HCT116 (cell line): Measurements from ENCODE around the gene NACC1. TPM values are rescaled to one million over a fixed set of nuclear protein-coding genes. Genes with fewer than 3 reads are reported as not detected.

Experiments
- ATAC-seq: fragments of 200-7000 bp; cut with Tn5 transposase; 2 replicates; pipeline ENCODE4 v1.9.1; 2020; ENCODE audit warnings: mild to moderate bottlenecking, moderate library complexity
- BruUV-seq: library from RNA; stranded (reverse); fragments of 400-500 nt; replicated peaks from 2 replicates; lab custom pipeline; 2021; lab: Mats Ljungman, UMichigan
- CTCF ChIA-PET: fragments of 300-600 bp; sonication (Branson Sonifier 250); formaldehyde crosslinking; loops from one replicate; lab custom pipeline; 2021; ENCODE audit warnings: antibody characterized with exemption; lab: Charles Lee
- POLR2A ChIA-PET: fragments of 300-600, 350-600 bp; sonication (Branson Sonifier 250); formaldehyde crosslinking; loops from one replicate; lab custom pipeline; 2021; ENCODE audit warnings: antibody characterized with exemption; lab: Charles Lee
- RAD21 ChIA-PET, 2 experiments: fragments of 300-600 bp; sonication (Branson Sonifier 250); formaldehyde crosslinking; loops; one replicate each; lab custom pipeline; 2023; ENCODE audit warnings: low total read pairs in 2 of 2; ENCODE audit not compliant: uncharacterized antibody in 2 of 2, unreplicated experiment in 2 of 2, low non-redundant PET in 1 of 2; lab: Charles Lee
- DNase-seq: peaks from one replicate; pipeline ENCODE4 v3.0.0-alpha.2; 2010; ENCODE audit warnings: low read depth, low spot score
- H2AFZ ChIP-seq: fragments of 200-600 bp; shearing (Covaris generic), sonication (generic); 2 replicates; pipeline ENCODE4 v1.6.1; 2017; ENCODE audit warnings: low read depth, mixed run types, mixed read lengths, antibody characterized with exemption, low read length; ENCODE audit not compliant: poor library complexity, severe bottlenecking
- H3K27ac ChIP-seq: 2 replicates; pipeline ENCODE4 v1.5.1; 2012; ENCODE audit warnings: low read depth, low read length
- H3K27me3 ChIP-seq: fragments of 200-600 bp; sonication (generic); 2 replicates; pipeline ENCODE4 v1.6.1; 2016; ENCODE audit warnings: mixed run types, low read length, mixed read lengths; ENCODE audit not compliant: insufficient read depth
- H3K36me3 ChIP-seq, 2 experiments: fragments of 200-500 bp in 1 of 2; fragments of 200-600 bp in 1 of 2; sonication (Bioruptor generic) in 1 of 2; sonication (generic) in 1 of 2; 2 replicates each; pipeline versions ENCODE4 v1.5.1 to v1.6.1; 2014 to 2016; ENCODE audit warnings: low read length in 2 of 2, inconsistent platforms in 1 of 2, mixed read lengths in 1 of 2, mixed run types in 1 of 2; ENCODE audit not compliant: insufficient read depth in 2 of 2, control insufficient read depth in 1 of 2
- H3K4me1 ChIP-seq, 2 experiments: fragments of 200-600 bp in 1 of 2; sonication (generic) in 1 of 2; 2 replicates each; pipeline versions ENCODE4 v1.5.1 to v1.6.1; 2012 to 2017; ENCODE audit warnings: low read length in 2 of 2, inconsistent platforms in 1 of 2, mild to moderate bottlenecking in 1 of 2, mixed read lengths in 1 of 2, mixed run types in 1 of 2, moderate library complexity in 1 of 2; ENCODE audit not compliant: insufficient read depth in 2 of 2, control insufficient read depth in 1 of 2
- H3K4me2 ChIP-seq: fragments of 200-600 bp; sonication (generic); 2 replicates; pipeline ENCODE4 v1.6.1; 2017; ENCODE audit warnings: mixed run types, low read length, mixed read lengths
- H3K4me3 ChIP-seq, 2 experiments: fragments of 200-600 bp in 1 of 2; sonication (generic) in 1 of 2; replicated peaks in 1 of 2; 2 replicates each; pipeline ENCODE4 v1.5.1; 2011 to 2016; ENCODE audit warnings: low read length in 2 of 2, control low read depth in 1 of 2, low read depth in 1 of 2, mild to moderate bottlenecking in 1 of 2, mixed read lengths in 1 of 2, mixed run types in 1 of 2
- H3K79me2 ChIP-seq: fragments of 200-600 bp; sonication (generic); 2 replicates; pipeline ENCODE4 v1.6.1; 2017; ENCODE audit warnings: mild to moderate bottlenecking, mixed run types, low read length, moderate library complexity, mixed read lengths; ENCODE audit not compliant: insufficient read depth
- H3K9ac ChIP-seq: fragments of 200-600 bp; sonication (generic); 2 replicates; pipeline ENCODE4 v1.6.1; 2016; ENCODE audit warnings: low read length, mixed read lengths
- H3K9me2 ChIP-seq: fragments of 200-600 bp; sonication (generic), shearing (Covaris generic); 2 replicates; pipeline ENCODE4 v1.6.1; 2017; ENCODE audit warnings: mixed run types, mild to moderate bottlenecking, moderate library complexity; ENCODE audit not compliant: insufficient read depth
- H3K9me3 ChIP-seq, 2 experiments: fragments of 200-500 bp in 1 of 2; fragments of 200-600 bp in 1 of 2; sonication (Bioruptor generic) in 1 of 2; sonication (generic) in 1 of 2; 2 replicates each; pipeline ENCODE4 v1.6.1; 2014 to 2017; ENCODE audit warnings: low read length in 2 of 2, mixed read lengths in 2 of 2, inconsistent platforms in 1 of 2, low read depth in 1 of 2, mild to moderate bottlenecking in 1 of 2, mixed run types in 1 of 2, moderate library complexity in 1 of 2; ENCODE audit not compliant: control insufficient read depth in 1 of 2, insufficient read depth in 1 of 2
- H4K20me1 ChIP-seq: fragments of 200-600 bp; sonication (generic), shearing (Covaris generic); 2 replicates; pipeline ENCODE4 v1.6.1; 2017; ENCODE audit warnings: mixed run types, mild to moderate bottlenecking, moderate library complexity; ENCODE audit not compliant: insufficient read depth
- CBX3 ChIP-seq: IDR thresholded peaks from 2 replicates; pipeline ENCODE4 v1.6.1; 2012; ENCODE audit warnings: low read depth
- CEBPB ChIP-seq: IDR thresholded peaks from 2 replicates; pipeline ENCODE4 v1.6.1; 2012; ENCODE audit warnings: low read depth
- EGR1 ChIP-seq: IDR thresholded peaks from 2 replicates; pipeline ENCODE4 v1.6.1; 2012; ENCODE audit warnings: low read depth
- EZH2 ChIP-seq: fragments of 200-600 bp; sonication (generic); IDR thresholded peaks from 2 replicates; pipeline ENCODE4 v1.6.1; 2017; ENCODE audit warnings: antibody characterized with exemption, mixed run types
- FOSL1 ChIP-seq: IDR thresholded peaks from 2 replicates; pipeline ENCODE4 v1.6.1; 2012; ENCODE audit warnings: low read depth
- JUND ChIP-seq: IDR thresholded peaks from 2 replicates; pipeline ENCODE4 v1.6.1; 2012
- POLR2AphosphoS5 ChIP-seq: IDR thresholded peaks from 2 replicates; pipeline ENCODE4 v1.6.1; 2011; ENCODE audit warnings: mild to moderate bottlenecking, low read depth, low read length, moderate library complexity
- RAD21 ChIP-seq: IDR thresholded peaks from 2 replicates; pipeline ENCODE4 v1.6.1; 2012; ENCODE audit warnings: low read depth, mild to moderate bottlenecking
- SIN3A ChIP-seq: IDR thresholded peaks from 2 replicates; pipeline ENCODE4 v1.6.1; 2012; ENCODE audit warnings: low read depth
- SP1 ChIP-seq: IDR thresholded peaks from 2 replicates; pipeline ENCODE4 v1.6.1; 2012; ENCODE audit warnings: low read depth
- TCF7L2 ChIP-seq: IDR thresholded peaks from 2 replicates; pipeline ENCODE4 v1.7.0; 2011; ENCODE audit warnings: borderline replicate concordance, inconsistent platforms; ENCODE audit not compliant: insufficient read depth, insufficient read length; ENCODE audit errors: extremely low read depth
- YY1 ChIP-seq: IDR thresholded peaks from 2 replicates; pipeline ENCODE4 v1.6.1; 2011; ENCODE audit warnings: low read length, low read depth, moderate library complexity, mild to moderate bottlenecking; ENCODE audit not compliant: insufficient replicate concordance; ENCODE audit errors: extremely low read depth
- ZFX ChIP-seq: fragments of 450-650 bp; IDR thresholded peaks from 2 replicates; pipeline ENCODE4 v1.6.1; 2017
- ZNF274 ChIP-seq: fragments of 200-500 bp; sonication (Bioruptor generic); IDR thresholded peaks from 2 replicates; pipeline ENCODE4 v1.6.1; 2014; ENCODE audit warnings: mild to moderate bottlenecking, low read depth, low read length, inconsistent platforms
- intact Hi-C: fragments of 100-400 bp; cut with micrococcal nuclease; formaldehyde crosslinking; loops from 2 replicates; pipeline ENCODE4 v1.10.0; 2022
- total RNA-seq: library from RNA; stranded (reverse); gene quantifications from one replicate; pipeline ENCODE4 v1.2.1, GENCODE V29; 2021; ENCODE audit not compliant: unreplicated experiment
- TF ChIP-seq, protein P1 (sequence below): IDR thresholded peaks from 2 replicates; pipeline ENCODE4 v1.6.1; 2012
- TF ChIP-seq, protein P2 (sequence below): IDR thresholded peaks from 2 replicates; pipeline ENCODE4 v1.6.1; 2012
- TF ChIP-seq, protein P3 (sequence below): IDR thresholded peaks from 2 replicates; pipeline ENCODE4 v1.6.1; 2012; ENCODE audit warnings: low read depth

NACC1 gene
- total RNA-seq, 1 experiment from 2014 or later = 181 TPM

DNA sequence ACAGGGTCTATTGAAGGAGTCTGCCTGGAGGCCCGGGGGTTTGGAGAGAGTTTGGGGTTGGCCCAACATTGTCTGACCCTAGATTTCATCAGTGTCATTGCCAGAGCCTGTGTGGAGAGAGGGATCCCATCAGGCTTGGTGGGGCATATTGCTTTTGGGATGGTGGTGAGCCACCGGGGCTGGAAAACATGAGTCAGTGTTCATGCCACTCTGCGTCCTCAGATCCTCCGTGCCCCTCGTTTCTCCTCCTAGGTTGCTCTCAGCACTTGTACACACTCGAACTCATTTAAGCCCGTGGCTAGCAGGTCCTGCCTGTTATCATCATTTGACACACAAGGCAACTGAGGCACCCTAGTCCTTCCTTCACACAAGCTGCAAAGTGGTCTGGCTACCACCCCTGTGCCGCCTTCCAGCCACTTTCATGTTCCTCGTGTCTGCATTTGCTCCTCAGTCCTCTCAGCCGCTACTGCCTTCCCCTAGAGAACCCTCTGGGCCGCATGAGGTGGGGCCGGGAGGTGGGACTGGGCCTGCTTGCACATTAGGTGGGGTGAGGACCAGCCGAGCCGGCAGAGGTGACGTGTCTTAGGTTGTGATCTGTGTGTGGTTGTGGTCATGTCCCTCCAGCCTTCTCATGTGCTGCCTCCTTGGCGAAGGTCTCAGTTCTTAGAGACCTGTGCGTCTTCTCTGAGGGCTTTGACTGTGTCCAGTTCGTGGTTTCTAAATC is 3.6 kb downstream of the NACC1 start:
- Histone ChIP-seq H3K27me3 (no peaks in the 10 kb centered on the region), H3K4me2 (no peak overlapping the region), H3K27ac (no peak overlapping the region), H4K20me1 (peaks cover 24% of the 10 kb centered on the region; the same call in 1 of the 2 replicates), H3K4me1 (peaks cover 12 to 36% of the 10 kb centered on the region in 2 experiments; a peak in 3 of 4 replicates), H2AFZ (no peak overlapping the region), H3K79me2 (peaks cover 90% of the 10 kb centered on the region), H3K4me3 (no peak overlapping the region), H3K9ac (no peak overlapping the region), H3K9me3 (no peaks in the 10 kb centered on the region), H3K9me2 (no peaks in the 10 kb centered on the region), H3K36me3 (peaks cover 9 to 30% of the 10 kb centered on the region in 2 experiments; a peak in 3 of 4 replicates)
- ChIA-PET POLR2A (no interaction called here), RAD21 (no interaction called here), CTCF (no interaction called here)
- BruUV-seq = no TSS peak
- DNase-seq (no peak), ATAC-seq (no peak)
- intact Hi-C loops = no loop called here
- TF ChIP-seq EGR1 (no peak), YY1 (no peak), FOSL1 (no peak)
- TF ChIP-seq, protein P1, sequence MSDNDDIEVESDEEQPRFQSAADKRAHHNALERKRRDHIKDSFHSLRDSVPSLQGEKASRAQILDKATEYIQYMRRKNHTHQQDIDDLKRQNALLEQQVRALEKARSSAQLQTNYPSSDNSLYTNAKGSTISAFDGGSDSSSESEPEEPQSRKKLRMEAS = no peak

DNA sequence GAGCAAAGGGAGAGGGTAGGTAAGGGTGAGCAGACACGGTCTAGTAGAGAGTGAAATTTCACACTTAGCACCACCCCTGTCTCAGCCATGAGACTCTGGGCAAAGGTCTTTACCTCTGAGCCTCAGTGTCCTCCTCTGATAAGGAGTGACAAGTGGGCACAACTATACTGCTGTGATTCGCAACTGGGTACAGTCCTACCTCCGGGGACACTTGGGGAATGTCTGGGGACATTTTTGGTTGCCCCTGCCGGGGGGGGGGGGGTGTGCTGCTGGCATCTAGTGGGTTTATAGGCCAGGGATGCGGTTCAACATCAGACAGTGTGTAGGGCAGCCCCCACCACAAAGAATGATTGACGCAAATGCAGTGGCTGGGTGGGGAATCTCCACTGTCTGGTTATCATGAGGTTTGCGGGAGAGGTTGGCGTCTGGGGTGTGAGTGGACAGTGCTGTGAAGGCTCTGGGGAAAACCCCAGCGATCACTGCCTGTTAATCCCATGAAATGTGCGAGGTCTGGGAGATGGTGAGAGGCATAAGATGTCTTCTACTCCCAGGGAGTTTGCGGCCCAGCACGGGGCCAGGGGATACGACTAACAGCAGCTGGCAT is 4.3 kb downstream of the NACC1 start:
- no peak overlapping the region for H3K4me3 ChIP-seq
- no peaks in the 10 kb centered on the region for H3K9me3 ChIP-seq
- BruUV-seq = no TSS peak
- no peak overlapping the region for H3K27ac ChIP-seq
- DNase-seq (no peak), ATAC-seq (no peak)
- intact Hi-C loops = no loop called here
- H3K9ac ChIP-seq = no peak overlapping the region
- RAD21 ChIA-PET = no interaction called here
- POLR2A ChIA-PET = no interaction called here
- H2AFZ ChIP-seq = no peak overlapping the region
- CTCF ChIA-PET = no interaction called here
- H3K9me2 ChIP-seq = no peaks in the 10 kb centered on the region
- TF ChIP-seq SP1 (no peak), EGR1 (no peak), ZNF274 (no peak), RAD21 (no peak), CEBPB (no peak), POLR2AphosphoS5 (no peak), FOSL1 (no peak), TCF7L2 (no peak), CBX3 (no peak), JUND (no peak), EZH2 (no peak), ZFX (no peak), SIN3A (no peak)
- TF ChIP-seq, protein P2, sequence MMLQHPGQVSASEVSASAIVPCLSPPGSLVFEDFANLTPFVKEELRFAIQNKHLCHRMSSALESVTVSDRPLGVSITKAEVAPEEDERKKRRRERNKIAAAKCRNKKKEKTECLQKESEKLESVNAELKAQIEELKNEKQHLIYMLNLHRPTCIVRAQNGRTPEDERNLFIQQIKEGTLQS = no peak
- TF ChIP-seq, protein P3, sequence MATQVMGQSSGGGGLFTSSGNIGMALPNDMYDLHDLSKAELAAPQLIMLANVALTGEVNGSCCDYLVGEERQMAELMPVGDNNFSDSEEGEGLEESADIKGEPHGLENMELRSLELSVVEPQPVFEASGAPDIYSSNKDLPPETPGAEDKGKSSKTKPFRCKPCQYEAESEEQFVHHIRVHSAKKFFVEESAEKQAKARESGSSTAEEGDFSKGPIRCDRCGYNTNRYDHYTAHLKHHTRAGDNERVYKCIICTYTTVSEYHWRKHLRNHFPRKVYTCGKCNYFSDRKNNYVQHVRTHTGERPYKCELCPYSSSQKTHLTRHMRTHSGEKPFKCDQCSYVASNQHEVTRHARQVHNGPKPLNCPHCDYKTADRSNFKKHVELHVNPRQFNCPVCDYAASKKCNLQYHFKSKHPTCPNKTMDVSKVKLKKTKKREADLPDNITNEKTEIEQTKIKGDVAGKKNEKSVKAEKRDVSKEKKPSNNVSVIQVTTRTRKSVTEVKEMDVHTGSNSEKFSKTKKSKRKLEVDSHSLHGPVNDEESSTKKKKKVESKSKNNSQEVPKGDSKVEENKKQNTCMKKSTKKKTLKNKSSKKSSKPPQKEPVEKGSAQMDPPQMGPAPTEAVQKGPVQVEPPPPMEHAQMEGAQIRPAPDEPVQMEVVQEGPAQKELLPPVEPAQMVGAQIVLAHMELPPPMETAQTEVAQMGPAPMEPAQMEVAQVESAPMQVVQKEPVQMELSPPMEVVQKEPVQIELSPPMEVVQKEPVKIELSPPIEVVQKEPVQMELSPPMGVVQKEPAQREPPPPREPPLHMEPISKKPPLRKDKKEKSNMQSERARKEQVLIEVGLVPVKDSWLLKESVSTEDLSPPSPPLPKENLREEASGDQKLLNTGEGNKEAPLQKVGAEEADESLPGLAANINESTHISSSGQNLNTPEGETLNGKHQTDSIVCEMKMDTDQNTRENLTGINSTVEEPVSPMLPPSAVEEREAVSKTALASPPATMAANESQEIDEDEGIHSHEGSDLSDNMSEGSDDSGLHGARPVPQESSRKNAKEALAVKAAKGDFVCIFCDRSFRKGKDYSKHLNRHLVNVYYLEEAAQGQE = no peak
- TF ChIP-seq, all 23 proteins: peak for 0
- Histone ChIP-seq H3K27me3 (no peaks in the 10 kb centered on the region), H3K36me3 (peaks cover 9 to 31% of the 10 kb centered on the region in 2 experiments; a peak in 3 of 4 replicates), H4K20me1 (peaks cover 24% of the 10 kb centered on the region; the same call in 1 of the 2 replicates), H3K4me2 (no peak overlapping the region), H3K79me2 (peaks cover 91% of the 10 kb centered on the region), H3K4me1 (peaks cover 12 to 37% of the 10 kb centered on the region in 2 experiments; a peak in 3 of 4 replicates)
